IMR-90 (cell line): ENCODE results near the gene NPAS3.

Experiments used
- CTCF ChIP-seq: conservative IDR thresholded peaks from 2 replicates; pipeline ENCODE4 v1.5.1; 2012; ENCODE audit warnings: mild to moderate bottlenecking, low read depth, low read length, improper control_type of control experiment
- FOS ChIP-seq: fragments of 150-350 bp; IDR thresholded peaks from 2 replicates; pipeline ENCODE4 v1.6.1; 2016; ENCODE audit warnings: low read depth, low read length
- POLR2A ChIP-seq: IDR thresholded peaks from 2 replicates; pipeline ENCODE4 v1.6.1; 2012; ENCODE audit warnings: mild to moderate bottlenecking, low read depth, low read length

GRCh38 chr14:33114331-33114730 lies 175.7 kb downstream of the NPAS3 start:
- TF ChIP-seq FOS (no peak), POLR2A (no peak), CTCF (no peak)
